Naive thymus-derived CD4-positive, alpha-beta T cell (primary cell): ENCODE results near the gene NT5C. TPM values are rescaled to one million over a fixed set of nuclear protein-coding genes. Genes with fewer than 3 reads are reported as not detected.

Experiments used
- ATAC-seq: fragments of 150-1000 bp; cut with Tn5 transposase; 2 replicates; pipeline ENCODE4 v1.10.0; 2021; ENCODE audit warnings: mild to moderate bottlenecking, moderate library complexity
- CTCF ChIA-PET: fragments of 350-600 bp; sonication (Branson Sonifier 250); formaldehyde crosslinking; loops from one replicate; lab custom pipeline; 2021; ENCODE audit warnings: antibody characterized with exemption; lab: Charles Lee
- POLR2A ChIA-PET: fragments of 350-600 bp; sonication (Branson Sonifier 250); formaldehyde crosslinking; loops from one replicate; lab custom pipeline; 2021; ENCODE audit warnings: antibody characterized with exemption, inconsistent platforms; lab: Charles Lee
- DNase-seq, 9 donors: peaks; one replicate each; pipeline versions ENCODE4 v3.0.0 to v3.0.0-alpha.2; 2020 to 2022; ENCODE audit warnings: mixed read lengths in 1 of 9
- H3K27ac ChIP-seq: one replicate; pipeline ENCODE4 v1.7.0; 2013; ENCODE audit warnings: mild to moderate bottlenecking, low read depth, low read length, moderate library complexity
- H3K27me3 ChIP-seq, 2 donors: one replicate each; pipeline ENCODE4 v1.7.0; 2013; ENCODE audit warnings: low read length in 2 of 2, mild to moderate bottlenecking in 2 of 2, moderate library complexity in 2 of 2; ENCODE audit not compliant: control insufficient read depth in 2 of 2, insufficient read depth in 2 of 2
- H3K36me3 ChIP-seq, 3 experiments: 1 replicate in 2 of 3; 2 replicates in 1 of 3; pipeline ENCODE4 v1.7.0; 2013; ENCODE audit warnings: low read length in 3 of 3, mild to moderate bottlenecking in 3 of 3, moderate library complexity in 1 of 3; ENCODE audit not compliant: insufficient read depth in 3 of 3, control insufficient read depth in 2 of 3
- H3K4me1 ChIP-seq, 2 donors: one replicate each; pipeline ENCODE4 v1.7.0; 2013; ENCODE audit warnings: low read length in 2 of 2, mild to moderate bottlenecking in 2 of 2, moderate library complexity in 1 of 2; ENCODE audit not compliant: control insufficient read depth in 2 of 2, insufficient read depth in 2 of 2
- H3K4me3 ChIP-seq: 2 replicates; pipeline ENCODE4 v1.7.0; 2013; ENCODE audit warnings: mild to moderate bottlenecking, low read length
- H3K9me3 ChIP-seq, 3 experiments: 1 replicate in 2 of 3; 2 replicates in 1 of 3; pipeline ENCODE4 v1.7.0; 2013; ENCODE audit warnings: low read length in 3 of 3; ENCODE audit not compliant: control insufficient read depth in 2 of 3
- H3K27ac Mint-ChIP-seq, 9 donors: one replicate each; pipeline ENCODE4 v1.8.0; 2020 to 2022; ENCODE audit warnings: mixed read lengths in 9 of 9, mild to moderate bottlenecking in 8 of 9, moderate library complexity in 5 of 9, inconsistent platforms in 2 of 9
- H3K27me3 Mint-ChIP-seq, 5 donors: one replicate each; pipeline ENCODE4 v1.8.0; 2021 to 2022; ENCODE audit warnings: mixed read lengths in 5 of 5, mild to moderate bottlenecking in 1 of 5
- H3K36me3 Mint-ChIP-seq, 5 donors: one replicate each; pipeline ENCODE4 v1.8.0; 2020 to 2022; ENCODE audit warnings: mixed read lengths in 5 of 5, mild to moderate bottlenecking in 3 of 5, inconsistent platforms in 1 of 5
- H3K4me1 Mint-ChIP-seq, 7 donors: one replicate each; pipeline ENCODE4 v1.8.0; 2020 to 2022; ENCODE audit warnings: mixed read lengths in 7 of 7, mild to moderate bottlenecking in 3 of 7, inconsistent platforms in 1 of 7
- H3K4me3 Mint-ChIP-seq, 10 donors: one replicate each; pipeline ENCODE4 v1.8.0; 2020 to 2022; ENCODE audit warnings: mild to moderate bottlenecking in 10 of 10, mixed read lengths in 10 of 10, moderate library complexity in 6 of 10, inconsistent platforms in 2 of 10
- H3K9me3 Mint-ChIP-seq, 11 donors: one replicate each; pipeline ENCODE4 v1.8.0; 2020 to 2022; ENCODE audit warnings: mixed read lengths in 11 of 11, mild to moderate bottlenecking in 4 of 11, inconsistent platforms in 1 of 11, moderate library complexity in 1 of 11
- intact Hi-C, 2 donors: fragments of 100-400 bp; cut with micrococcal nuclease; formaldehyde crosslinking; loops; one replicate each; pipeline ENCODE4 v1.15.1; 2023
- polyA plus RNA-seq, 2 donors: library from polyadenylated mRNA; unstranded; fragments of 300-500 nt; fragmentation: Illumina TruSeq; gene quantifications; one replicate each; pipeline ENCODE4 v1.2.3, GENCODE V29; 2021
- total RNA-seq, 6 experiments: library from RNA in 5 of 6; stranded (reverse) in 5 of 6; gene quantifications; 1 replicate in 5 of 6; 2 replicates in 1 of 6; pipeline ENCODE4 v1.2.3 and lab custom pipeline; 2021 to 2026

The NT5C gene
- 10 to 100 TPM; 23.4 to 54.8 (median 37.5) TPM for total RNA-seq
- 10 to 100 TPM; 31.1 to 33.1 TPM for polyA plus RNA-seq
- total RNA-seq (lab: John Stamatoyannopoulos, UW) = 9.6 reads per million, percentile 35 among the genes with 10 or more reads in this experiment

DNA sequence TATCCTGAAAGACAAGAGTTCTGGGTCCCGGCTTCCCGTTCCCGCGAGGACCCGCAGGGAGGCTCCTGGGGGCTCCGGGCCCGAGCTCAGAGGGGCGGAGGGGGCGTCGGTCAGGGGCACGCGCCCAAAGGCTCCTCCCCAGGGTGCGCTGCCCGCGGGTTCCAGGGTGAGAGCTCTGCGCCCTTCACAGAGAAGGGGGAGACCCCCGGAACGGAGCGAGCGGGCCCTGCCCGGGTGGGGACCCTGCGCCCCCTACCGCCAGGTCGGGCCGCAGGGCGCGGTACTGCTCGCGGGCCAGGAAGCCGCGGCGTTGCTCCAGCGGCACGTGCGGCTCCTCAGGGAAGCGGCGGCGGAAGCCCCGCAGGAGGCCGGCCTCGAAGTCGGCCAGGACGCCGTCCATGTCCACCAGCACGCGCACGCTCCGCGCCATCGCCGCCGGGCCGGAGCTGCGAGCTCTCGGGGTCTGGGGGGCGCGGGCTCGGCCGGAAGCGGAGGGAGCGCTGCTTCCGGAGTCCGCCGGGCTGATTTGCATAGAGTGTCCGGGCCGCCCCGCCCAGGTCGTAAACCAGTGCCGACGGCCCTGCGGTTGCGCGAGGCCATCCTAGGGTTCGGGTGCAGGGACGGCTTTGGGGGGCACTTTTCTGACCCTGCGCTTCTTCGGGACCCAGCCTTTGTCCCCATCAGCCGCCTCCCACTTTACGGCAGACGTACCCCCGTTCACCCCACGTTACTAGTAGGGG lies at the start of gene NT5C:
Gene NT5C (minus strand): TSS at position 465 of the 740 bp plus-strand sequence. CDS start 35 bp downstream, at position 430.
- no peaks in the 10 kb centered on the region for H3K9me3 Mint-ChIP-seq
- POLR2A ChIA-PET = interaction anchor here (0.6 to 2.4 kb wide), 15 partner anchors 9 to 385 kb away, joined by 3 to 14 read pairs (median 5); partner anchors contain the start of genes ARMC7, JPT1, SUMO2 and TSEN54
- peak within 1 kb of the TSS; percentile 76 to 93 (median 88) for H3K27ac Mint-ChIP-seq
- peaks cover 7 to 23% (median 10%) of the 10 kb centered on the region in 7 donors for H3K4me1 Mint-ChIP-seq
- H3K27ac ChIP-seq = peak within 1 kb of the TSS; percentile 84
- intact Hi-C loops = loop anchor here (1.0 to 5.0 kb wide), 7 partner anchors 17 to 51 kb away; partner anchors contain the start of genes JPT1 (in 2 of the 2), SUMO2 (in 2 of the 2) and ARMC7 (in 1 of the 2)
- H3K36me3 ChIP-seq = peaks cover 0 to 14% (median 0%) of the 10 kb centered on the region in 3 experiments
- peak within 1 kb of the TSS; percentile 71 for H3K4me3 ChIP-seq
- H3K27me3 Mint-ChIP-seq = no peaks in the 10 kb centered on the region
- H3K36me3 Mint-ChIP-seq = peaks cover 0 to 7% (median 0%) of the 10 kb centered on the region in 5 donors
- no peaks in the 10 kb centered on the region for H3K27me3 ChIP-seq
- DNase-seq (peak; percentile 32 to 82 (median 50)), ATAC-seq (peak; percentile 85)
- peaks cover 5 to 7% of the 10 kb centered on the region in 2 donors for H3K4me1 ChIP-seq
- H3K4me3 Mint-ChIP-seq = peak within 1 kb of the TSS; percentile 79 to 93 (median 88)
- H3K9me3 ChIP-seq = no peaks in the 10 kb centered on the region
- CTCF ChIA-PET = interaction anchor here (0.6 to 3.7 kb wide), 17 partner anchors 10 to 170 kb away, joined by 3 to 41 read pairs (median 4); no protein-coding TSS in a partner anchor

DNA sequence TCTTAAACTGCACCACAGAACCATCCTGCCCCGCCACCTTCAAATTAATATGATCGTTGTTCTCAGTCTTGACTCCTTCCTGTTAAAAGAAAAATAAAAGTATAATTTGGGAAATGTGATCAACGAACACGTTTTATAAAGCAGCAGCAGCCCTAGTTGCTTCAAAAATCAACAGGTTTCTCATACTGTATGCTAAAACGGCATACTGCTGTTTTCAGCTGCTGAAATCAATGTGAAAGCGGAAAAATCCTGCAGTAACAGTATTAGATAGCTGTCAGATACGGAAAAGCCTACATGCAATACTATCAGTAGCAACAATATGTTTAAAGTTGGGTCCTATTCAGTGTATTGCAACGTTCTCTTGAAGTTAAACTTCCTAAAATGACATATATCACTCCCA lies 49.6 kb upstream of the NT5C start:
- Histone ChIP-seq H3K4me3 (peak overlapping the region; percentile 56), H3K27ac (peak overlapping the region; percentile 94), H3K36me3 (peaks cover 0 to 42% (median 7%) of the 10 kb centered on the region in 3 experiments), H3K9me3 (no peaks in the 10 kb centered on the region), H3K4me1 (peaks cover 22 to 26% of the 10 kb centered on the region in 2 donors), H3K27me3 (no peaks in the 10 kb centered on the region)
- H3K4me3 Mint-ChIP-seq = peak overlapping the region; percentile 87 to 100 (median 92)
- intact Hi-C loops = loop anchor here (1.0 to 10.0 kb wide), 5 partner anchors 9 to 436 kb away; partner anchors contain the start of genes ATP5PD (in 1 of the 2), KCTD2 (in 1 of the 2), NHERF1 (in 1 of the 2) and NT5C (in 1 of the 2)
- H3K27ac Mint-ChIP-seq = peak overlapping the region; percentile 82 to 97 (median 90)
- no peak for DNase-seq
- ChIA-PET CTCF (interaction anchor here (0.7 to 1.8 kb wide), 6 partner anchors 9 to 111 kb away, joined by 3 to 7 read pairs (median 4); no protein-coding TSS in a partner anchor), POLR2A (interaction anchor here (0.7 to 1.9 kb wide), 6 partner anchors 9 to 500 kb away, joined by 4 to 9 read pairs (median 4); partner anchors contain the start of genes GGA3 and MRPS7)
- peaks cover 0 to 20% (median 0%) of the 10 kb centered on the region in 5 donors for H3K36me3 Mint-ChIP-seq
- H3K4me1 Mint-ChIP-seq = peaks cover 20 to 61% (median 43%) of the 10 kb centered on the region in 7 donors
- no peaks in the 10 kb centered on the region for H3K27me3 Mint-ChIP-seq
- no peak for ATAC-seq
- H3K9me3 Mint-ChIP-seq = no peaks in the 10 kb centered on the region

DNA sequence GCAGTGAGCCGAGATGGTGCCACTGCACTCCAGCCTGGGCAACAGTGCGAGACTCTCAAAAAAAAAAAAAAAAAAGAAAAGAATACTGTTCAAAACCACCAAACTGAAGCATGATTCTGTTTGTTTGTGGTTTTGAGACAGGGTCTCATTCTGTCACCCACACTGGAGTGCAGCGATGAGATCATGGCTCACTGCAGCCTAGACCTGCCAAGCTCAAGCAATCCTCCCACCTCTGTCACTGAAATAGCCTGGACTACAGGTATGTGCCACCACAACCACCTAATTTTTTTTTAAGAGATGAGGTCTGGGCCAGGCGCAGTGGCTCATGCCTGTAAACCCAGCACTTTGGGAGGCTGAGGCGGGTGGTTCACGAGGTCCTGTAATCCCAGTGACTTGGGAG lies 46.9 kb upstream of the NT5C start:
- Mint-ChIP-seq H3K4me3 (no peak overlapping the region), H3K27me3 (no peaks in the 10 kb centered on the region), H3K9me3 (no peaks in the 10 kb centered on the region), H3K4me1 (peaks cover 10 to 48% (median 34%) of the 10 kb centered on the region in 7 donors), H3K36me3 (peaks cover 0 to 23% (median 11%) of the 10 kb centered on the region in 5 donors), H3K27ac (peak overlapping the region in 1 of 9 donors; percentile 5)
- Histone ChIP-seq H3K27ac (no peak overlapping the region), H3K27me3 (no peaks in the 10 kb centered on the region), H3K4me3 (no peak overlapping the region), H3K9me3 (no peaks in the 10 kb centered on the region), H3K36me3 (peaks cover 3 to 68% (median 7%) of the 10 kb centered on the region in 3 experiments), H3K4me1 (peaks cover 14 to 19% of the 10 kb centered on the region in 2 donors)
- ATAC-seq (no peak), DNase-seq (no peak)
- POLR2A ChIA-PET = no interaction called here
- CTCF ChIA-PET = interaction anchor here (0.7 kb wide), 1 partner anchor 115 kb away, joined by 5 read pairs; no protein-coding TSS in a partner anchor
- intact Hi-C loops = no loop called here

DNA sequence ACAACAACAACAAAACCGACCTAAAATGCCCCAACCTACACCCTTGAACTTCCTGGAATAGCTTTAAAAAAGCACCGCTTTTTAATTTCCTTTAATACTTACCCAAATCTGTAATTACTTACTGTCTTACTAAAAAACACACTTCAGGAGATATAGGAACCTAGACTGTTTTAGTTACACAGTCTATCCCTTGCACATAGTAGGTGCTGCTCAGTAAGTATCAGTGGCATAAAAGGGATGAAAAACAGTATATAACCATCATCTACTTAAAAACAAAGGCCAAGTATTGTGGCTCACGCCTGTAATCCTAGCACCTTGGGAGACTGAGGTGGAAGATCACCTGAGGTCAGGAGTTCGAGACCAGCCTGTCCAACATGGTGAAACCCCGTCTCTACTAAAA lies 45.1 kb upstream of the NT5C start:
- DNase-seq (no peak), ATAC-seq (no peak)
- H3K36me3 Mint-ChIP-seq = peaks cover 4 to 26% (median 20%) of the 10 kb centered on the region in 5 donors
- peaks cover 13 to 17% of the 10 kb centered on the region in 2 donors for H3K4me1 ChIP-seq
- ChIA-PET CTCF (interaction anchor here (0.9 to 1.1 kb wide), 2 partner anchors 62 to 66 kb away, joined by 3 read pairs; no protein-coding TSS in a partner anchor), POLR2A (interaction anchor here (0.9 to 2.9 kb wide), 6 partner anchors 12 to 109 kb away, joined by 3 to 10 read pairs (median 3); partner anchors contain the start of genes ARMC7 and MIF4GD)
- no peaks in the 10 kb centered on the region for H3K9me3 Mint-ChIP-seq
- H3K4me1 Mint-ChIP-seq = peaks cover 8 to 51% (median 42%) of the 10 kb centered on the region in 7 donors
- H3K9me3 ChIP-seq = no peaks in the 10 kb centered on the region
- intact Hi-C loops = no loop called here
- no peak overlapping the region for H3K27ac ChIP-seq
- no peak overlapping the region for H3K4me3 Mint-ChIP-seq
- H3K27ac Mint-ChIP-seq = peak overlapping the region in 2 of 9 donors; percentile 12 to 76
- H3K4me3 ChIP-seq = no peak overlapping the region
- H3K36me3 ChIP-seq = peaks cover 6 to 71% (median 7%) of the 10 kb centered on the region in 3 experiments
- no peaks in the 10 kb centered on the region for H3K27me3 ChIP-seq
- no peaks in the 10 kb centered on the region for H3K27me3 Mint-ChIP-seq

DNA sequence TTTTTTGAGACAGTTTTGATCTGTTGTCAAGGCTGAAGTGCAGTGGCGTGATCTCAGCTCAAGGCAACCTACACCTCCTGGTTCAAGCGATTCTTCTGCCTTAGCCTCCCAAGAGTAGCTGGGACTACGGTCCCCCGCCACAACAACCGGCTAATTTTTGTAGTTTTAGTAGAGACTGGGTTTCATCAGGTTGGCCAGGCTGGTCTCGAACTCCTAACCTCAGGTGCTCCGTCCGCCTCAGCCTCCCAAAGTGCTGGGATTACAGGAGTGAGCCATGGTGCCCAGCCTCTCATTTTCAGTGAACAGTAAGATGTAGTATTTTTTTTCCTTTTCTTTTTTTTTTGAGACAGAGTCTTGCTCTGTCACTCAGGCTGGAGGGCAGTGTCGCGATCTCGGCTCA lies 43.5 kb upstream of the NT5C start:
- POLR2A ChIA-PET = interaction anchor here (0.6 to 2.9 kb wide), 3 partner anchors 61 to 141 kb away, joined by 3 to 10 read pairs (median 3); no protein-coding TSS in a partner anchor
- peaks cover 6 to 70% (median 7%) of the 10 kb centered on the region in 3 experiments for H3K36me3 ChIP-seq
- Mint-ChIP-seq H3K27me3 (no peaks in the 10 kb centered on the region), H3K4me3 (no peak overlapping the region), H3K9me3 (no peaks in the 10 kb centered on the region), H3K27ac (peak overlapping the region in 1 of 9 donors; percentile 61), H3K36me3 (peaks cover 4 to 21% (median 18%) of the 10 kb centered on the region in 5 donors), H3K4me1 (peaks cover 0 to 39% (median 32%) of the 10 kb centered on the region in 7 donors)
- CTCF ChIA-PET = interaction anchor here (10.3 kb wide), 1 partner anchor 60 kb away, joined by 102 read pairs; no protein-coding TSS in a partner anchor
- peaks cover 3 to 8% of the 10 kb centered on the region in 2 donors for H3K4me1 ChIP-seq
- no peak overlapping the region for H3K27ac ChIP-seq
- no peaks in the 10 kb centered on the region for H3K27me3 ChIP-seq
- no peak overlapping the region for H3K4me3 ChIP-seq
- ATAC-seq = no peak
- intact Hi-C loops = loop anchor here in 1 of 2 donors (5.0 kb wide), 1 partner anchor 43 kb away; the partner anchor contains the start of gene NT5C
- DNase-seq = no peak
- no peaks in the 10 kb centered on the region for H3K9me3 ChIP-seq
